Glutamatergic neuron (in vitro differentiated cells): ENCODE results near the gene LAX1. TPM values are rescaled to one million over a fixed set of nuclear protein-coding genes. Genes with fewer than 3 reads are reported as not detected.

Source experiments
- DNase-seq: peaks from one replicate; pipeline ENCODE4 v3.0.0; 2022
- H3K27ac Mint-ChIP-seq: one replicate; pipeline ENCODE4 v1.8.0; 2020; ENCODE audit warnings: mild to moderate bottlenecking, mixed read lengths, inconsistent platforms; ENCODE audit not compliant: unreplicated experiment
- H3K27me3 Mint-ChIP-seq: one replicate; pipeline ENCODE4 v1.8.0; 2020; ENCODE audit warnings: mild to moderate bottlenecking, moderate library complexity, mixed read lengths, inconsistent platforms; ENCODE audit not compliant: unreplicated experiment
- H3K36me3 Mint-ChIP-seq: one replicate; pipeline ENCODE4 v1.8.0; 2020; ENCODE audit warnings: mild to moderate bottlenecking, mixed read lengths, inconsistent platforms; ENCODE audit not compliant: unreplicated experiment
- H3K4me1 Mint-ChIP-seq: one replicate; pipeline ENCODE4 v1.8.0; 2020; ENCODE audit warnings: mild to moderate bottlenecking, low read depth, mixed read lengths, inconsistent platforms; ENCODE audit not compliant: unreplicated experiment
- H3K4me3 Mint-ChIP-seq: one replicate; pipeline ENCODE4 v1.8.0; 2020; ENCODE audit warnings: mild to moderate bottlenecking, mixed read lengths, inconsistent platforms; ENCODE audit not compliant: unreplicated experiment
- H3K9me3 Mint-ChIP-seq: one replicate; pipeline ENCODE4 v1.8.0; 2020; ENCODE audit warnings: mild to moderate bottlenecking, moderate library complexity, mixed read lengths, inconsistent platforms; ENCODE audit not compliant: unreplicated experiment
- total RNA-seq: library from RNA; stranded (reverse); fragmentation: NEBNext Ultra II Directional; extraction: Animal tissue kit (Norgen Biotek cat#: 25700); gene quantifications from one replicate; pipeline ENCODE4 v1.2.1, GENCODE V29; 2021; ENCODE audit not compliant: unreplicated experiment
- TF ChIP-seq, protein P1 (sequence below): fragments of 200-600 bp; sonication (generic); IDR thresholded peaks from one replicate; pipeline ENCODE4 v1.5.0; 2021; ENCODE audit not compliant: partially characterized antibody, unreplicated experiment

LAX1 gene
- total RNA-seq, 1 donor from 2014 or later = not detected

DNA sequence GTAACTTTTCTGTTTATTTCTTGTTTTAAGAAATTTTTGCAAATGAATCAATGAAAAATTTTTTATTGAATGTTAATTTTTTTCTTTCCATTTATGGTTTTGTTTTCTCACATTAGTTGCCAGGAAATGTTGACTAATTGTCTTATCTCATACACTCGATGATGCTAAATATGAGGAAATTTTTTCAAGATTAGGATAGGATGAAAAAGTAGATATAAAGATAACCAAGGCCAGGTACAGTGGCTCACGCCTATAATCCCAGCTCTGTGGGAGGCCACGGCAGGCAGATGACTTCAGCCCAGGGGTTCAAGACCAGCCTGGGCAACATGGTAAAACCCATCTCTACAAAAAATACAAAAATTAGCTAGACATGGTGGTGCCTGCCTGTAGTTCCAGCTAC is 12.6 kb downstream of the LAX1 start:
- no peak for DNase-seq
- Mint-ChIP-seq H3K27ac (no peak overlapping the region), H3K27me3 (no peaks in the 10 kb centered on the region), H3K4me1 (no peaks in the 10 kb centered on the region), H3K36me3 (no peaks in the 10 kb centered on the region), H3K4me3 (no peak overlapping the region), H3K9me3 (no peaks in the 10 kb centered on the region)
- TF ChIP-seq, protein P1, sequence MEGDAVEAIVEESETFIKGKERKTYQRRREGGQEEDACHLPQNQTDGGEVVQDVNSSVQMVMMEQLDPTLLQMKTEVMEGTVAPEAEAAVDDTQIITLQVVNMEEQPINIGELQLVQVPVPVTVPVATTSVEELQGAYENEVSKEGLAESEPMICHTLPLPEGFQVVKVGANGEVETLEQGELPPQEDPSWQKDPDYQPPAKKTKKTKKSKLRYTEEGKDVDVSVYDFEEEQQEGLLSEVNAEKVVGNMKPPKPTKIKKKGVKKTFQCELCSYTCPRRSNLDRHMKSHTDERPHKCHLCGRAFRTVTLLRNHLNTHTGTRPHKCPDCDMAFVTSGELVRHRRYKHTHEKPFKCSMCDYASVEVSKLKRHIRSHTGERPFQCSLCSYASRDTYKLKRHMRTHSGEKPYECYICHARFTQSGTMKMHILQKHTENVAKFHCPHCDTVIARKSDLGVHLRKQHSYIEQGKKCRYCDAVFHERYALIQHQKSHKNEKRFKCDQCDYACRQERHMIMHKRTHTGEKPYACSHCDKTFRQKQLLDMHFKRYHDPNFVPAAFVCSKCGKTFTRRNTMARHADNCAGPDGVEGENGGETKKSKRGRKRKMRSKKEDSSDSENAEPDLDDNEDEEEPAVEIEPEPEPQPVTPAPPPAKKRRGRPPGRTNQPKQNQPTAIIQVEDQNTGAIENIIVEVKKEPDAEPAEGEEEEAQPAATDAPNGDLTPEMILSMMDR = no peak

DNA sequence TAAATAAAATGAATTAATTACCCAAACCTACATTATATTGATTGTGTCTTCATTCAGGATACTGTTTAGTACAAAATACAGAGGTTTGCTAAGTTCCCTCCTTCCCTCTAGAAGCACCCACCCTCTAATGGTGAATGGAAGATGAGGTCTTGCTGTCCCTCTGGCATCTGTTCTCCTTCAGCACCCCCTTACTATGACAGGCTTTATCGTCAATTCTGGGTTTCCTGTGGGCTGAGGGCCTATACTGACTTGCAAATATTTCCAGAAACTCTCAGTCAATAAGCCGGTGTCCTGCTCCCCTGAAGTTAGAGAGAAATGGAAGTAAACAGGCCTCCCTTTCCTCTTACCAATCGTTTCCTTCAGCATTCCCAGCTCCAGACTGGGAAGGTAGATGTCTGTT is 13.2 kb downstream of the LAX1 start:
- TF ChIP-seq, protein P1 = no peak
- no peak for DNase-seq
- H3K36me3 Mint-ChIP-seq = no peaks in the 10 kb centered on the region
- H3K4me1 Mint-ChIP-seq = no peaks in the 10 kb centered on the region
- no peaks in the 10 kb centered on the region for H3K9me3 Mint-ChIP-seq
- no peaks in the 10 kb centered on the region for H3K27me3 Mint-ChIP-seq
- no peak overlapping the region for H3K4me3 Mint-ChIP-seq
- no peak overlapping the region for H3K27ac Mint-ChIP-seq

DNA sequence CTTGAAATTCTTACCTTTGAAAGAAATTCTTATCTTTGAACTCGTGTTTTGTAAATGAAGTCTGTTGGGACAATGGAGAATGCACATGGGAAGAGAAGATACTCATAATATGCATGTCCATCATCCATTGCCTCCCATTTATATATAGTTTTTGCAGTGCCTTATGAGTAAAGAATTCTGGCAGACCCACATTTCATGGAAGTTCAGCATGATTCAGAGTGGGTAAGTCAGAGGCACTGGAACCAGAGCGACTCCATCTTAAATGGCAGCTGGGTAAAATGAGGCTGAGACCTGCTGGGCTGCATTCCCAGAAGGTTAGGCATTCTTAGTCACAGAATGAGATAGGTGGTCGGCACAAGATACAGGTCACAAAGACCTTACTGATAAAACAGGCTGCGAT is 13.8 kb downstream of the LAX1 start:
- Mint-ChIP-seq H3K9me3 (no peaks in the 10 kb centered on the region), H3K27me3 (no peaks in the 10 kb centered on the region), H3K36me3 (no peaks in the 10 kb centered on the region), H3K4me1 (no peaks in the 10 kb centered on the region), H3K4me3 (no peak overlapping the region), H3K27ac (no peak overlapping the region)
- no peak for DNase-seq
- TF ChIP-seq, protein P1 = no peak

DNA sequence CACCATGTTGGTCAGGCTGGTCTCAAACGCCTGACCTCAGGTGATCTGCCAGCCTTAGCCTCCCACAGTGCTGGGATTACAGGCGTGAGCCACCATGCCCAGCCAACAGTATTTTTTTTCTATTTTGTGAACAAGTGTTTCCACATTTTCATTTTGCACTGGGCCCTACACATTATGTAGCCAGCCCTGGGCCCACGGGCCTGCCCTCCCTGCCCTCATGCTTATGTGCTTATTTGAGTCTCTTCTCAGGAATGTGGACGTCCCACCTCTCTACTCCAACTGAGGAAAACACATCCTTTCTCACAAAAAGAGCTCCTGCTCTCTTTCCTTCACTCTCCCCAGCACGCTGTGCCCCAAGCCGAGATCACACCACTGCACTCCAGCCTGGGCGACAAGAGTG is 17.0 kb downstream of the LAX1 start:
- TF ChIP-seq, protein P1 = no peak
- no peaks in the 10 kb centered on the region for H3K36me3 Mint-ChIP-seq
- no peaks in the 10 kb centered on the region for H3K27me3 Mint-ChIP-seq
- H3K4me3 Mint-ChIP-seq = no peak overlapping the region
- H3K27ac Mint-ChIP-seq = no peak overlapping the region
- H3K9me3 Mint-ChIP-seq = no peaks in the 10 kb centered on the region
- H3K4me1 Mint-ChIP-seq = no peaks in the 10 kb centered on the region
- no peak for DNase-seq

DNA sequence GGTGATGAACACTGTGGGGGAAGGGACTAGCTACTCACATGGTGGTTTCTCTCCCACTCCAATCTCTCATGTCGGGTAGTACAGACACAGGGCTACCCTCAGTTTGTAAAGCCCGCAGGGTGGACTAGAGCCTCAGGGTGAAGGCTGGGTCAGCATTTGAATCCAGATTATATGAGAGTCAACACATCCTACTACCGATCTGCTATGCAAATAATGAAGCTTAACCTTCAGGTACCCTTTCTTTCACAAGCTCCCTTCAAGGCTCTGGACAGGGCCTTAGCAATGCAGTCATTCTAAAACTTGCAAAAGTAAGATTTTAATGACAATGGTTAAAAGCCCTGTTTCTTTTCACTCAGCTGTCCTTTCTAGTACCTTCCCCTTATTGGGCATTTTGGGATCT is 25.0 kb downstream of the LAX1 start:
- Mint-ChIP-seq H3K36me3 (no peaks in the 10 kb centered on the region), H3K4me3 (no peak overlapping the region), H3K27me3 (no peaks in the 10 kb centered on the region), H3K4me1 (no peaks in the 10 kb centered on the region), H3K27ac (no peak overlapping the region), H3K9me3 (peaks cover 2% of the 10 kb centered on the region)
- DNase-seq = no peak
- TF ChIP-seq, protein P1 = no peak
